ENCODE measurements around the gene JPH3.

Gene JPH3

DNA sequence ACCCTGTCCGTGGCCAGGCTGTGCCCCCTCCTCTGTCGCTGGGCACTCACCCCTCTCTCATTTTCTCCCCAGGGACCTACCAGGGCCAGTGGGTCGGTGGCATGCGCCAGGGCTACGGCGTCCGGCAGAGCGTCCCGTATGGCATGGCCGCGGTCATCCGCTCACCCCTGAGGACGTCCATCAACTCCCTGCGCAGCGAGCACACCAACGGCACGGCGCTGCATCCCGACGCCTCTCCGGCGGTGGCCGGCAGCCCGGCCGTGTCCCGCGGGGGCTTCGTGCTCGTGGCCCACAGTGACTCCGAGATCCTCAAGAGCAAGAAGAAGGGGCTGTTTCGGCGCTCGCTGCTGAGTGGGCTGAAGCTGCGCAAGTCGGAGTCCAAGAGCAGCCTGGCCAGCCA is 41.9 kb downstream of the JPH3 start:
- H3K4me3 ChIP-seq: no peak overlapping the region
- TF ChIP-seq, protein P1, sequence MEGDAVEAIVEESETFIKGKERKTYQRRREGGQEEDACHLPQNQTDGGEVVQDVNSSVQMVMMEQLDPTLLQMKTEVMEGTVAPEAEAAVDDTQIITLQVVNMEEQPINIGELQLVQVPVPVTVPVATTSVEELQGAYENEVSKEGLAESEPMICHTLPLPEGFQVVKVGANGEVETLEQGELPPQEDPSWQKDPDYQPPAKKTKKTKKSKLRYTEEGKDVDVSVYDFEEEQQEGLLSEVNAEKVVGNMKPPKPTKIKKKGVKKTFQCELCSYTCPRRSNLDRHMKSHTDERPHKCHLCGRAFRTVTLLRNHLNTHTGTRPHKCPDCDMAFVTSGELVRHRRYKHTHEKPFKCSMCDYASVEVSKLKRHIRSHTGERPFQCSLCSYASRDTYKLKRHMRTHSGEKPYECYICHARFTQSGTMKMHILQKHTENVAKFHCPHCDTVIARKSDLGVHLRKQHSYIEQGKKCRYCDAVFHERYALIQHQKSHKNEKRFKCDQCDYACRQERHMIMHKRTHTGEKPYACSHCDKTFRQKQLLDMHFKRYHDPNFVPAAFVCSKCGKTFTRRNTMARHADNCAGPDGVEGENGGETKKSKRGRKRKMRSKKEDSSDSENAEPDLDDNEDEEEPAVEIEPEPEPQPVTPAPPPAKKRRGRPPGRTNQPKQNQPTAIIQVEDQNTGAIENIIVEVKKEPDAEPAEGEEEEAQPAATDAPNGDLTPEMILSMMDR (IDR thresholded peaks at IDR 0.05): no peak
- no peak overlapping the region for H3K27ac ChIP-seq
- no peak for DNase-seq (ENCODE audit: low spot score)

DNA sequence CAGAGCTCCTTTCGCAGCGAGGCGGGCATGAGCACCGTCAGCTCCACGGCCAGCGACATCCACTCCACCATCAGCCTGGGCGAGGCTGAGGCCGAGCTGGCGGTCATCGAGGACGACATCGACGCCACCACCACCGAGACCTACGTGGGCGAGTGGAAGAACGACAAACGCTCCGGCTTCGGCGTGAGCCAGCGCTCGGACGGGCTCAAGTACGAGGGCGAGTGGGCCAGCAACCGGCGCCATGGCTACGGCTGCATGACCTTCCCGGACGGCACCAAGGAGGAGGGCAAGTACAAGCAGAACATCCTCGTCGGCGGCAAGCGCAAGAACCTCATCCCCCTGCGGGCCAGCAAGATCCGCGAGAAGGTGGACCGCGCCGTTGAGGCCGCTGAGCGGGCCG is 42.3 kb downstream of the JPH3 start:
- Histone ChIP-seq H3K4me3 (no peak overlapping the region), H3K27ac (no peak overlapping the region)
- TF ChIP-seq, protein P1 (IDR thresholded peaks at IDR 0.05): no peak
- no peak for DNase-seq (ENCODE audit: low spot score)

DNA sequence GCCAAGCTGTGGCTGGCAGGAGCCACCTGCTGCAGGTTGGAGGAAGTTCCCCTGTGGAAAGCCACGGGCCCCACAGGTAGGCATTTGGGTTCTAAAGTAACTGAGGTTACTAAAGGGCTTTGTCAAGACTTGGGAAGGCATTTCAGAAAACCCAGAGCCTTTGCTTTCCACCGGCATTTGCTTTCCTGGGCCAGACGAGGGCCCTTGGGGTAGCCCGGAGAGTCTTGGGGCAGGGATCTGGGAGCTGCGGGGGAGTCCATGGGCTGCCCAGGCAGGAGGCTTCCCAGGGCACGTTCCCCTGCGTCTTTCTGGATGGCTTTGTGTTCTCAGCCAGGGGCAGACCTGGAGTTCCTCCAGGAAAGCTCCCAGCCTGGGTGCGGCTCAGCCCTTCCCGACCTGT is 43.5 kb downstream of the JPH3 start:
- no peak overlapping the region for H3K4me3 ChIP-seq
- H3K27ac ChIP-seq: no peak overlapping the region
- TF ChIP-seq, protein P1 (IDR thresholded peaks at IDR 0.05): no peak
- DNase-seq (ENCODE audit: low spot score): no peak

DNA sequence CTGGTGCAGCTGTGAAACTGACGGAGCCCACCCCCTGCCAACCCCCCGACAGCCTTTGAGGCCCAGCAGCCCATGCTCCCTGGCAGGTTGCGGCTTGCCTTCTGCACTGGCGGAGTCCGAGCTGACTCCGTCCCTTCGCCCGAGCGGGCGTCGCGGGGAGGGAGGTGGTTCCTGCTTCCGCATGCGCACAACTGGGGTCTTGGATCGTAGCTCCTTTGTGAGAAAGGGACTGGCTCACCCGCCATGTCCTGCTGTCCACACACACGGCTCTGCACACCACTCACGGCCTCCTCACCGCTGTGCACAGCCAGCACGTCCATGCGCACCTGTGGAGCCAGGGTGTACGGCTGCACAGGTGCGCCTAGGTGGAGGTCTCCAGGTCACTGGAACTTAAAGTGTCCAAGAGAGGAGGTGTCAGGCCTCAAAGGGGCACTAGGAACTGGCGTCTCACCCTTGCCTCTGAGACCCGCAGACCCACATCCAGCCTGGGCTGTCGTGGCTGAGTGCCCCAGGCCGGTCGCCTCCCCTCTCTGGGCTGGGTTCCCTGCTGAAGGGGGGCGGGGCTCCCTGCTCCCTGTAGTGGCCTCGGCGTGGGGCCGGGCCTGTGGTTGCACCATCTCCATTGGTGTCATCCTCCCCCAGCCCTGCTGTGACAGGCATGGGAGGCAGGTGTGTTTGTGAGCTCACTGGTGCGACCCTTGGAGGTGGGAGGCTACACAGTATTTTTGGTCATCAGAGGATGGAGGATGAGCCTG is 45.3 kb downstream of the JPH3 start:
- DNase-seq (ENCODE audit: low spot score): no peak
- TF ChIP-seq, protein P1 (IDR thresholded peaks at IDR 0.05): no peak
- Histone ChIP-seq H3K27ac (no peak overlapping the region), H3K4me3 (no peak overlapping the region)

DNA sequence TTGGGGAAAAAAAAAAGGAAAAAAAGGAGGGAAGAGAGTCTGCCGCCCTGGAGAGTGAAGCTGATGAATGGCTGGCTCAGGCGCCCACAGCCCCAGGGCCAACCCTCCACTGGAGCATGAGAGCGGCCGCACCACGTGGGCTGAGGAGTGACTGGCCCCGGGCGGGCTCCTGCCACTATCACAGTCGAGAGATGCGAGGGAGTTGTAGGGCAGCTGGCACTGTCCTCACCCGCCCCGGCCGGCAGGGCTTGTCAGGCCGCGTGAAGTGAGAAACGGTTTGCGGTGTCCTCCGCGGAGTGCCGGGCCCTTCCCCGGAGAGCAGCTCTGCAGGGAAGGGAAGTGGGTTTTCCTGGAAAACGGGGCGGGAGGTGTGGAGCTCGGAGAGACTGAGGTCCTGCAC is 45.9 kb downstream of the JPH3 start:
- no peak for DNase-seq (ENCODE audit: low spot score)
- Histone ChIP-seq H3K4me3 (no peak overlapping the region), H3K27ac (no peak overlapping the region)
- TF ChIP-seq, protein P1 (IDR thresholded peaks at IDR 0.05): no peak

DNA sequence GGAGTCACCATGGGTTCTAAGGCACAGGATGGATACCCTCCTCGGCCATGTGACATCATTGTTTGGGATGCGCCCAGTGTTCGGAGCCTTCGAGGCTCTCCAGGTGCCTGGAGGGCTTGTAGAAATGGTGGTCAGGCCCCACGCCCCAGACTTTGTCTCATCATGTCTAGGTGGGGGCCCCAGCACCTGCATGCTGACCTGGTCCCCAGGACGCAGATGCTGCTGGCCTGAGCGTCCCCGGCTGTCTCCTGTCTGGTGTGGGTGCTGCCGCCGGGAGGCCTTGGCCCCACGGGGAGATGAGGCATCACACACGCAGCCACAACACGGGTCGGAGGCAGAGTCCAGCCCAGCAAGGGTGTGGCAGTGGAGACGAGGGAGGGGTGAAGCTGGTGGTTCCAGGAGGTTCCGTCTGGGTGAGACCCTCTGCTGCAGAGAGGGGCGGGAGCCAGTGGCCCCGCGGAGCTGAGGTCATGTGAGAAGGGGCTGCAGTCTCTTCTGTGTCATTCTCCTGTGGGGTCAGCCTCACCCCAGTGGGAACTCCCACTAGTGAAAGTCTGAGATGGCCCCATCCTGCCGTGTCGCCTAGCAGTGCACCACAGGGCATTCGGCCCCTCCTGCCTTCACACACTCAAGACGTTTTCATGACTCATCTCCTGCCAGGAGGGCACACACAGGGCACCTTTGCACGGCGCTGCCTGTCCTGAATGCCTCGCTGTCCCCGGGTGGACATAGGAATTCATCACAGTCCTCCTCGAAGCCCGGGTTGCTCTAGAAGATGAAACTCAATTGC is 46.6 kb downstream of the JPH3 start:
- TF ChIP-seq, protein P1 (IDR thresholded peaks at IDR 0.05): no peak
- no peak overlapping the region for H3K4me3 ChIP-seq
- no peak for DNase-seq (ENCODE audit: low spot score)

DNA sequence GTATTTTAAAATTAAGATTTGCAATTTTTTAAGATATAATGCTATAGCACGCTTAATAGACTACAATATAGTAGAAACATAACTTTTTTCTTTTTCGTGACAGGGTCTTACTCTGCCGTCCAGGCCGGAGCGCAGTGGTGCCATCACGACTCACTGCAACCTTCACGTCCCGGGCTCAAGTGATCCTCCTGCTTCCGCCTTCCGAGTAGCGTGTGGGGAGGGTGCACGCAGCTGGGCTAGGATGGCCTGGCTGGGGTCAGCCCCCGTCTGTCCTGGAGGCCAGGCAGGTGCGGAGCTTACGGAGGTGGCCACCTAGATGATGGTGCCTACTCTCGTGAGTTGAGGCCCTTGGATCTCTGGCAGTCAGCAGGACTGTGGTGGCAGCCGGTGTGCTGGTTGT is 50.1 kb downstream of the JPH3 start:
- no peak overlapping the region for H3K27ac ChIP-seq
- H3K4me3 ChIP-seq: no peak overlapping the region
- TF ChIP-seq, protein P1 (IDR thresholded peaks at IDR 0.05): no peak
- DNase-seq (ENCODE audit: low spot score): no peak

More for the DNA sequence above, 46.6 kb downstream of the JPH3 start:
- H3K27ac ChIP-seq: no peak overlapping the region

Data from coronary artery (tissue), 2 donors.